Activated B cell treated with CpG ODN at 0.5 μM for 24 hours (primary cell): Measurements from ENCODE around the gene FAM200A. TPM values are rescaled to one million over a fixed set of nuclear protein-coding genes. Genes with fewer than 3 reads are reported as not detected.

Experiments used
- ATAC-seq: fragments of 200-7000 bp; cut with Tn5 transposase; one replicate; pipeline ENCODE4 v1.10.0; 2021; ENCODE audit warnings: low read depth, mild to moderate bottlenecking, moderate library complexity
- CTCF ChIA-PET: fragments of 350-600 bp; sonication (Branson Sonifier 250); formaldehyde crosslinking; loops from one replicate; lab custom pipeline; 2021; ENCODE audit warnings: antibody characterized with exemption; lab: Charles Lee
- POLR2A ChIA-PET: fragments of 350-600 bp; sonication (Branson Sonifier 250); formaldehyde crosslinking; loops from one replicate; lab custom pipeline; 2021; ENCODE audit warnings: antibody characterized with exemption; lab: Charles Lee
- DNase-seq: peaks from one replicate; pipeline ENCODE4 v3.0.0; 2022
- H3K27ac Mint-ChIP-seq: one replicate; pipeline ENCODE4 v1.8.0; 2020; ENCODE audit warnings: mixed read lengths
- H3K27me3 Mint-ChIP-seq: one replicate; pipeline ENCODE4 v1.8.0; 2021; ENCODE audit warnings: mixed read lengths
- H3K36me3 Mint-ChIP-seq: one replicate; pipeline ENCODE4 v1.8.0; 2021; ENCODE audit warnings: low read depth, mixed read lengths
- H3K4me1 Mint-ChIP-seq: one replicate; pipeline ENCODE4 v1.8.0; 2021; ENCODE audit warnings: mixed read lengths
- H3K4me3 Mint-ChIP-seq: one replicate; pipeline ENCODE4 v1.8.0; 2020; ENCODE audit warnings: mild to moderate bottlenecking, mixed read lengths
- H3K9me3 Mint-ChIP-seq: one replicate; pipeline ENCODE4 v1.8.0; 2020; ENCODE audit warnings: mixed read lengths
- intact Hi-C: fragments of 100-400 bp; cut with micrococcal nuclease; formaldehyde crosslinking; loops from one replicate; pipeline ENCODE4 v1.15.1; 2024
- total RNA-seq: library from RNA; stranded (reverse); gene quantifications from 2 replicates; pipeline ENCODE4 v1.2.3, GENCODE V29; 2022
- TF ChIP-seq, protein P1 (sequence below): fragments of 200-600 bp; IDR thresholded peaks from one replicate; pipeline ENCODE4 v1.8.0; 2022; ENCODE audit warnings: antibody characterized with exemption, mild to moderate bottlenecking

Gene FAM200A
- total RNA-seq, 1 donor from 2014 or later, result 9.3 TPM

GRCh38 chr7:99499721-99500636 lies 51.9 kb downstream of the FAM200A start, which contains the start of gene ZNF394:
Gene ZNF394, minus strand, starts transcription at chr7:99500281. Its CDS starts 188 bp downstream, at chr7:99500093.
- intact Hi-C loops, result loop anchor here (1.0 to 5.0 kb wide), 7 partner anchors 28 to 1752 kb away; partner anchors contain the start of genes BUD31, FAM200A, PDAP1 and ZNF789
- ATAC-seq (peak; percentile 33), DNase-seq (peak; percentile 80)
- no peaks in the 10 kb centered on the region for H3K27me3 Mint-ChIP-seq
- peak within 1 kb of the TSS; percentile 99 for H3K27ac Mint-ChIP-seq
- TF ChIP-seq, protein P1, sequence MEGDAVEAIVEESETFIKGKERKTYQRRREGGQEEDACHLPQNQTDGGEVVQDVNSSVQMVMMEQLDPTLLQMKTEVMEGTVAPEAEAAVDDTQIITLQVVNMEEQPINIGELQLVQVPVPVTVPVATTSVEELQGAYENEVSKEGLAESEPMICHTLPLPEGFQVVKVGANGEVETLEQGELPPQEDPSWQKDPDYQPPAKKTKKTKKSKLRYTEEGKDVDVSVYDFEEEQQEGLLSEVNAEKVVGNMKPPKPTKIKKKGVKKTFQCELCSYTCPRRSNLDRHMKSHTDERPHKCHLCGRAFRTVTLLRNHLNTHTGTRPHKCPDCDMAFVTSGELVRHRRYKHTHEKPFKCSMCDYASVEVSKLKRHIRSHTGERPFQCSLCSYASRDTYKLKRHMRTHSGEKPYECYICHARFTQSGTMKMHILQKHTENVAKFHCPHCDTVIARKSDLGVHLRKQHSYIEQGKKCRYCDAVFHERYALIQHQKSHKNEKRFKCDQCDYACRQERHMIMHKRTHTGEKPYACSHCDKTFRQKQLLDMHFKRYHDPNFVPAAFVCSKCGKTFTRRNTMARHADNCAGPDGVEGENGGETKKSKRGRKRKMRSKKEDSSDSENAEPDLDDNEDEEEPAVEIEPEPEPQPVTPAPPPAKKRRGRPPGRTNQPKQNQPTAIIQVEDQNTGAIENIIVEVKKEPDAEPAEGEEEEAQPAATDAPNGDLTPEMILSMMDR, result no peak
- peak within 1 kb of the TSS; percentile 99 for H3K4me3 Mint-ChIP-seq
- CTCF ChIA-PET, result interaction anchor here (0.7 to 1.0 kb wide), 2 partner anchors 27 to 54 kb away, joined by 3 read pairs; no protein-coding TSS in a partner anchor
- POLR2A ChIA-PET, result interaction anchor here (0.6 to 3.3 kb wide), 21 partner anchors 9 to 929 kb away, joined by 3 to 49 read pairs (median 5); partner anchors contain the start of genes BUD31, CPSF4, FAM200A and MEPCE
- H3K9me3 Mint-ChIP-seq, result no peaks in the 10 kb centered on the region
- H3K36me3 Mint-ChIP-seq, result peaks cover 42% of the 10 kb centered on the region
- H3K4me1 Mint-ChIP-seq, result peaks cover 44% of the 10 kb centered on the region

DNA sequence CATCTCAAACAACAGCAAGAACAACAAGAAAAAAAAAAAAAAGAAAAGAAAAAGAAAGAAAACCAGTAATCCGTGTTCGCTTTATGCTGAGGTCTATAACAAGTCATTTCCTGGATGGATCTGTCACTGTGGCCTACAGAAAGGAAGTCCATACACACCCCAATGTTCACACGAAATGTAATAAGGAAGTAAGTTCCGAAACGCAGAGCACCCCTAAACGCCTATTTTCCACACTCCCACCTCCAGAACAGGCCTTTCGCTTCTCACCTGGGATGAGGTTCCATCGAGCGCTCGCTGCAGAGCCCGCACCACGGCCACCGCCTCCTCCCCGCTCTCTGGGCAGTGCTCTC lies 52.6 kb downstream of the FAM200A start:
- peaks cover 45% of the 10 kb centered on the region for H3K36me3 Mint-ChIP-seq
- TF ChIP-seq, protein P1, result no peak
- ATAC-seq (peak; percentile 29), DNase-seq (no peak)
- intact Hi-C loops, result no loop called here
- ChIA-PET CTCF (no interaction called here), POLR2A (interaction anchor here (0.7 to 3.3 kb wide), 18 partner anchors 8 to 930 kb away, joined by 3 to 49 read pairs (median 5); partner anchors contain the start of genes BUD31, CPSF4, FAM200A and MEPCE)
- no peaks in the 10 kb centered on the region for H3K27me3 Mint-ChIP-seq
- H3K9me3 Mint-ChIP-seq, result no peaks in the 10 kb centered on the region
- H3K27ac Mint-ChIP-seq, result peak overlapping the region; percentile 99
- H3K4me3 Mint-ChIP-seq, result peak overlapping the region; percentile 99
- peaks cover 44% of the 10 kb centered on the region for H3K4me1 Mint-ChIP-seq

GRCh38 chr7:99498546-99498944 lies 53.4 kb downstream of the FAM200A start:
- Mint-ChIP-seq H3K27ac (peak overlapping the region; percentile 99), H3K27me3 (no peaks in the 10 kb centered on the region), H3K4me3 (peak overlapping the region; percentile 99), H3K36me3 (peaks cover 53% of the 10 kb centered on the region), H3K9me3 (peaks cover 5% of the 10 kb centered on the region), H3K4me1 (peaks cover 40% of the 10 kb centered on the region)
- no peak for ATAC-seq
- no peak for DNase-seq
- ChIA-PET POLR2A (interaction anchor here (0.8 to 3.2 kb wide), 3 partner anchors 25 to 54 kb away, joined by 3 to 21 read pairs (median 6); partner anchors contain the start of genes FAM200A and ZNF789), CTCF (no interaction called here)
- TF ChIP-seq, protein P1, result no peak
- intact Hi-C loops, result no loop called here

GRCh38 chr7:99497766-99498545 lies 54.0 kb downstream of the FAM200A start:
- H3K4me1 Mint-ChIP-seq, result peaks cover 39% of the 10 kb centered on the region
- TF ChIP-seq, protein P1, result no peak
- ATAC-seq (no peak), DNase-seq (no peak)
- H3K36me3 Mint-ChIP-seq, result peaks cover 59% of the 10 kb centered on the region
- intact Hi-C loops, result no loop called here
- ChIA-PET CTCF (interaction anchor here (0.7 kb wide), 1 partner anchor 910 kb away, joined by 3 read pairs; no protein-coding TSS in a partner anchor), POLR2A (interaction anchor here (0.6 to 3.2 kb wide), 6 partner anchors 12 to 1719 kb away, joined by 3 to 21 read pairs (median 3); partner anchors contain the start of genes FAM200A and ZNF789)
- no peaks in the 10 kb centered on the region for H3K27me3 Mint-ChIP-seq
- peak overlapping the region; percentile 25 for H3K27ac Mint-ChIP-seq
- H3K4me3 Mint-ChIP-seq, result peak overlapping the region; percentile 99
- H3K9me3 Mint-ChIP-seq, result peaks cover 7% of the 10 kb centered on the region

Other genes starting within 250 kb of the FAM200A start
- 47.3 and 51.6 TPM in 2 replicates for gene ARPC1A, start 226.2 kb downstream of the FAM200A start, total RNA-seq
- gene ARPC1B, start 177.4 kb downstream of the FAM200A start, total RNA-seq, result 300 and 312 TPM in 2 replicates
- gene PDAP1, start 143.5 kb downstream of the FAM200A start, total RNA-seq, result 105 and 134 TPM in 2 replicates
- 93.7 and 113 TPM in 2 replicates for gene BUD31, start 143.1 kb downstream of the FAM200A start, total RNA-seq
- gene PTCD1, start 113.3 kb downstream of the FAM200A start, total RNA-seq, result 8.4 and 13.4 TPM in 2 replicates
- 46.2 and 60.9 TPM in 2 replicates for gene CPSF4, start 113.2 kb downstream of the FAM200A start, total RNA-seq
- gene ATP5MF, start 85.9 kb downstream of the FAM200A start, total RNA-seq, result 248 and 334 TPM in 2 replicates
- 24.5 and 38.3 TPM in 2 replicates for gene ZNF789, start 79.2 kb downstream of the FAM200A start, total RNA-seq
- 61.5 and 61.7 TPM in 2 replicates for gene ZNF394, start 51.8 kb downstream of the FAM200A start, total RNA-seq
- 9.5 and 10.3 TPM in 2 replicates for gene ZKSCAN5, start 47.5 kb downstream of the FAM200A start, total RNA-seq
- gene ZNF655, start 6.5 kb upstream of the FAM200A start, total RNA-seq, result 98.5 and 116 TPM in 2 replicates
- 0.53 and 1.5 TPM in 2 replicates for gene TMEM225B, start 46.2 kb upstream of the FAM200A start, total RNA-seq
- 28.5 and 33.4 TPM in 2 replicates for gene ZSCAN25, start 64.8 kb upstream of the FAM200A start, total RNA-seq
- gene CYP3A5, start 127.9 kb upstream of the FAM200A start, total RNA-seq, result not detected in 2 replicates
- not detected in 2 replicates for gene CYP3A7, start 183.1 kb upstream of the FAM200A start, total RNA-seq
- gene CYP3A4, start 232.1 kb upstream of the FAM200A start, total RNA-seq, result not detected in 2 replicates